ENCODE results near the gene GRAP.

GRAP gene

GRCh38 chr17:18981335-18981641 lies 65.5 kb downstream of the GRAP start:
- no peak for DNase-seq

GRCh38 chr17:18980682-18981334 lies 65.9 kb downstream of the GRAP start:
- DNase-seq, result no peak

DNA sequence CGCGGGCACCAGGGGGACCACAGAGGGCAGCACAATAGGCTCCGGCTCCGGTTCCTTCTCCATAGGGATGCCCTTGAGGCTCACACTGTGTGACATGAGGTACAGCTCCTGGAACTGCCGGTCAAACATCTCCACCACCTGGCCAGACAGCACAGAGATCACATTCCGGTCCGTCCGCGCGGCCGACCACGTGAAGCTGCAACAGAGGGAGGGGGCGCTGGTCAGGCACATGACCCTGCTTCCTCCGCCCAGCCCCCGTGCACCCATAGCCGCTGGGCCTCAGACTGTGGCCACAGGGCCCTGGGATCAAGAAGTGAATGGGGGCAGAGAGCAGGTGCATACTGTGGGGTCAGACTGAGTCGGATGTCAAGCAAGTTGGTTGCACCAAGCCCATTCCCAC lies 68.1 kb downstream of the GRAP start:
- no peak for DNase-seq

GRCh38 chr17:18978050-18978449 lies 68.7 kb downstream of the GRAP start:
- DNase-seq, result no peak

DNA sequence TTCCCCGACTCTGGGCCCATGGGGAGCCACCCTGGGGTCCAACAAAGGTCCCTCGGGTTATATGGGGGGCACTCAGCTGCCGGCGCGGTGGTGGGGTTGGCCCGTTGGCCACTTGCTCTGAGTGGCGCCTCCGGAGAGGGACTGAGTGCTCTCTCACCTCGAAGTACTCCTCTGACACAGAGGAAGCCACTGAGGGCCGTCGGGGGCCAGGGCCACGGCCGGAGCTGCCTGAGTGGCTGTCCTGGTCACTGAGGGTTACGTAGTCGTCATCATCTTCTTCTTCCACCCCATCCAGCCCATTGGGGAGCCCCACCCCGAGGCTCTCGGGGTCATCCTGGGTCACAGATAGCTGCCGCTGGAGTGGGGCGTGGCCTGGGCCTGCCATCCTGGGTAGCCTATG lies 69.1 kb downstream of the GRAP start:
- no peak for DNase-seq

DNA sequence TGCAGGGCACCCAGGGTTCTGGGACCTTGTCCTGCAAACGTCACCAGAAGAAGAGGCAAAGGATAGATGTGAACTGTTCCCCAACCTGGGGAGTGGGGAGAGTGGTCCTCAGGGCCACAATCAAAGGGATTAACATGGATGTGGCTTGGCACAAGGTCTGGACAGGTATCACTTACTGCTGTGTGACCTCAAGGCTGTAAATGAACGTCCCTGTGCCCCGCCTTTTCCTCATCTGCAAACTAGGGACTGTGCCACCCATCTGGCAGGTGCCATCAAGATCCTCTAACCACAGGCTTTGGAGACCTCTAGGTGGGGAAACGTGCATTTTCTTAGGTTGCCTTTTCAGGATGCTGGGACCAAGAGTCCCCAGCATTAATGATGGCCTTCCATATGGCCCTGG lies 69.7 kb downstream of the GRAP start:
- DNase-seq, result no peak

GRCh38 chr17:18976201-18976600 lies 70.6 kb downstream of the GRAP start:
- DNase-seq, result no peak

DNA sequence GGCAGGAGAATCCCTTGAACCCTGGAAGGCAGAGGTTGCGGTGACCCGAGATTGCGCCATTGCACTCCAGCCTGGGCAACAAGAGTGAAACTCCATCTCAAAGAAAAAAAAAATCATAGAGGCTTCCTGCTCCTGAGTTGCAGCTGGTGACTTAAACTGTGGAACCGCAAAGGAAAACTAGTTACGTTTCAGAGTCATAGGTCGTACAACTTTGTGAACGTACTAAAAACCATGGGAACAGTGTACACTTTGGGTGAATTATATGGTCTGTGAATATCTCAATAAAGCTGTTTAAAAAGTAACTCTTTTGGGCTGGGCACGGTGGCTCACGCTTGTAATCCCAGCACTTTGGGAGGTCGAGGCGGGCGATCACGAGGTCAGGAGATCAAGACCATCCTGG lies 71.2 kb downstream of the GRAP start:
- DNase-seq, result no peak

DNA sequence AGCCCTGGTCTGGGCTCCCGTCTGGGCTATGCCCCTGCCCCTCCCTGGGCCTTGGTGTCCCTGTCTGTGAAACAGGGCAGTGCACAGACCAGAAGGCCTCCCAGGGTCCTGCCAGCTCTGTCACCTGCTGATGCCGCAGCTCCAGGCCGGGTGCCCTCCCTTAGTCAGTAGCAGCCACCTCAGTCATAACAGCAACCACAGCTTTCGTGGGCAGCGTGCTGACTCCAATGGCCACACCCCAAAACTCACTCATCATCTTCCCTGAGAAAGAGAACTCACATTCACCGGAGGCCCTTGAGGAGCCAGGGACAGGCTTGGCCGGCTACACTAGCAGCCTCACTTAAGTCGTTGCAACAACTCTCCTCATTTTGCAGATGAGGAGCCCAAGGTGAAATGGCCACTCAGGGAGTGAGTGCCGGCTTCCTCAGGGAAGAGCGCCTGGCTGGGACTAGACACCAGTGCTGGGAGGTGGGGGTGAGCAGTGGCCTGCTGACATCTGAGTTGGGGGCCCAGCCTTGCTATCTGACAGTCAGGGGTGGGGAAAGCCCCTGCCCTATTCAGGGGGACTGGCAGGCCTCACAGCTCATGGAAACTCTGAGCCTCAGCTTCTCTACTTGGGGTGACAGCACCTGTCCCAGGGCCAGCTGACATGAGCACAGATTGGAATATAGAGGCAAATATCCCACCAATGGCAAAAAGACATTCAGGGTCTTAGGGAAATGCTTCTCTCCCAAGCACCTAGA lies 72.2 kb downstream of the GRAP start:
- DNase-seq, result no peak

- DNase-seq, result no peak
These were observed 75.0 kb downstream of the GRAP start for GRCh38 chr17:18971801-18972200.
